Endodermal cell (in vitro differentiated cells): ENCODE data around the gene PXMP4. TPM values are rescaled to one million over a fixed set of nuclear protein-coding genes. Genes with fewer than 3 reads are reported as not detected.
A peak's percentile ranks its signal among the peaks of the same experiment; 100 is the strongest.

Experiments
- DNase-seq: peaks from one replicate; pipeline ENCODE4 v3.0.0-alpha.2; 2017
- H3K27ac ChIP-seq: 2 replicates; pipeline ENCODE4 v1.5.1; 2013; ENCODE audit warnings: mild to moderate bottlenecking, low read depth, low read length, moderate library complexity
- H3K27me3 ChIP-seq: 2 replicates; pipeline ENCODE4 v1.6.1; 2013; ENCODE audit warnings: mild to moderate bottlenecking, low read length, moderate library complexity; ENCODE audit not compliant: insufficient read depth, control insufficient read depth, poor library complexity, severe bottlenecking
- H3K36me3 ChIP-seq: 2 replicates; pipeline ENCODE4 v1.7.0; 2013; ENCODE audit warnings: mild to moderate bottlenecking, low read length, moderate library complexity; ENCODE audit not compliant: control insufficient read depth, insufficient read depth
- H3K4me1 ChIP-seq: one replicate; pipeline ENCODE4 v1.7.0; 2013; ENCODE audit warnings: low read length; ENCODE audit not compliant: control insufficient read depth, insufficient read depth
- H3K4me3 ChIP-seq: 2 replicates; pipeline ENCODE4 v1.5.1; 2013; ENCODE audit warnings: mild to moderate bottlenecking, low read length, moderate library complexity
- H3K9ac ChIP-seq: 2 replicates; pipeline ENCODE4 v1.6.1; 2013; ENCODE audit warnings: mild to moderate bottlenecking, low read length, moderate library complexity; ENCODE audit not compliant: poor library complexity, severe bottlenecking; ENCODE audit errors: extremely low read depth
- H3K9me3 ChIP-seq: 2 replicates; pipeline ENCODE4 v1.6.1; 2013; ENCODE audit warnings: mild to moderate bottlenecking, low read length, moderate library complexity; ENCODE audit not compliant: control insufficient read depth
- H3K27ac Mint-ChIP-seq: 2 replicates; pipeline ENCODE4 v1.8.0; 2020; ENCODE audit warnings: mixed read lengths
- H3K27me3 Mint-ChIP-seq: 2 replicates; pipeline ENCODE4 v1.8.0; 2021; ENCODE audit warnings: mild to moderate bottlenecking, mixed read lengths; ENCODE audit not compliant: insufficient read depth
- H3K36me3 Mint-ChIP-seq: 2 replicates; pipeline ENCODE4 v1.8.0; 2020; ENCODE audit warnings: low read depth, mixed read lengths
- H3K4me1 Mint-ChIP-seq: 2 replicates; pipeline ENCODE4 v1.8.0; 2020; ENCODE audit warnings: mixed read lengths
- H3K4me3 Mint-ChIP-seq: 2 replicates; pipeline ENCODE4 v1.8.0; 2020; ENCODE audit warnings: mild to moderate bottlenecking, moderate library complexity, mixed read lengths
- H3K9me3 Mint-ChIP-seq: 2 replicates; pipeline ENCODE4 v1.8.0; 2020; ENCODE audit warnings: mild to moderate bottlenecking, mixed read lengths
- WGBS, 2 experiments: methylation state at CpG; one replicate each; pipeline versions ENCODE4 v1.1.5 to v1.1.7; 2013; ENCODE audit warnings: missing lambda C conversion rate in 2 of 2, mixed read lengths in 1 of 2; ENCODE audit not compliant: insufficient coverage in 1 of 2, insufficient read length in 1 of 2; 5-methylcytosine and 5-hydroxymethylcytosine counted together
- total RNA-seq, 2 donors: library from RNA; stranded (reverse); fragmentation: NEBNext Ultra II Directional in 1 of 2; extraction: Animal tissue kit (Norgen Biotek cat#: 25700) in 1 of 2; gene quantifications; 2 replicates in 1 of 2; 3 replicates in 1 of 2; pipeline ENCODE4 v1.2.1, GENCODE V29; 2021
- TF ChIP-seq, protein P1 (sequence below): fragments of 200-600 bp; sonication (generic); conservative IDR thresholded peaks from 2 replicates; pipeline ENCODE4 v1.5.0; 2021; ENCODE audit warnings: antibody characterized with exemption, mild to moderate bottlenecking

PXMP4 gene
- total RNA-seq, 2 donors from 2014 or later: 1.5 to 3.8 TPM

DNA sequence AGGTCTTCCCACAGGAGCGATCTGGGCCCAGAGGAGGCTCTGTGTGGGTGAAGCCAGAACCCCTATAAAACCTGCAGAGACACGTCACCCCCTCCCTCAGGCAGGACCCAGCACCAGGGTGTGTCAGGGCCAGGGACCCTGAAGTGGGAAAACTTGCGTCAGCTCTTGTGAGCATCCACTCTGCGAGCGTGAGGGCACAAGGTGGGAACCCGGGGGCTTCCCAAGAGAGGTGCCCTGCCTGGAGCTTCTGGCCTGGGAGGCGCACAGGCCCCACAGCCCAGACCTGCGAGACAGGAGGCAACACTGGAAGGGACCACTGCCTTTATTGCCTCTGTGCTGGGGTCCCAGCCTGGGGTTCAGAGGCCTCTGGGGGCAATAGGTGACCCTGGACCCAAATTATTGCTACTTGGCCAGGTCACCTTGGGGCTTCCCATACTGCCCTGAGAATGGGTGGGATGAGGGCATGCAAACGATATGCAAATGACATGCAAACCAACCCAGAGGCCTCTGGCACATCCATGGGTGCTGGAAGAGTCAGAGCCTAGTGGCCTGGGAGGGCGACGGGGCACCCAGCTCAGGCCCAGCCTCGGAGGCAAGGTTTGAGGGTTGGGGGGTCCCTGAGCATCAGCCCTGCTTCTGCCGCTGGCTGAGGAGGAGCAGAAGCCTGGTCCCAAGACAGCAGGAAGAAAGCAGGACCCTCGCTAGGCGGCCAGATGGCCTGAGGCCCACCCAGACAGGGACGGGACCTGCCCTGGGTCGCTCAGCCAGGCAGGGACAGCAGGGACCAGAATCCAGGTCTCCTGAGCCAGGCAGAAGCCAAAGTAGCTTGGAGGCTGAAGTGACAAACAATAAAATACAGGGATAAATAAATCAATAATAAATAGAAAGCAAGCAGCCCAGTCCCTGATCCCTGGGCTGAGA is 63.1 kb downstream of the PXMP4 start:
- no peak for DNase-seq
- H3K4me3 ChIP-seq: no peak overlapping the region
- Mint-ChIP-seq H3K4me3 (no peak overlapping the region), H3K36me3 (peaks cover 14% of the 10 kb centered on the region), H3K9me3 (no peaks in the 10 kb centered on the region), H3K27ac (no peak overlapping the region), H3K27me3 (no peaks in the 10 kb centered on the region), H3K4me1 (peaks cover 14% of the 10 kb centered on the region)
- no peak overlapping the region for H3K27ac ChIP-seq
- peaks cover 3% of the 10 kb centered on the region for H3K4me1 ChIP-seq
- no peaks in the 10 kb centered on the region for H3K9me3 ChIP-seq
- peaks cover 6% of the 10 kb centered on the region for H3K36me3 ChIP-seq
- 90 to 98% methylated on average over 7 to 17 of the region's 17 CpGs for WGBS, 2 experiments
- H3K9ac ChIP-seq: no peak overlapping the region
- TF ChIP-seq, protein P1, sequence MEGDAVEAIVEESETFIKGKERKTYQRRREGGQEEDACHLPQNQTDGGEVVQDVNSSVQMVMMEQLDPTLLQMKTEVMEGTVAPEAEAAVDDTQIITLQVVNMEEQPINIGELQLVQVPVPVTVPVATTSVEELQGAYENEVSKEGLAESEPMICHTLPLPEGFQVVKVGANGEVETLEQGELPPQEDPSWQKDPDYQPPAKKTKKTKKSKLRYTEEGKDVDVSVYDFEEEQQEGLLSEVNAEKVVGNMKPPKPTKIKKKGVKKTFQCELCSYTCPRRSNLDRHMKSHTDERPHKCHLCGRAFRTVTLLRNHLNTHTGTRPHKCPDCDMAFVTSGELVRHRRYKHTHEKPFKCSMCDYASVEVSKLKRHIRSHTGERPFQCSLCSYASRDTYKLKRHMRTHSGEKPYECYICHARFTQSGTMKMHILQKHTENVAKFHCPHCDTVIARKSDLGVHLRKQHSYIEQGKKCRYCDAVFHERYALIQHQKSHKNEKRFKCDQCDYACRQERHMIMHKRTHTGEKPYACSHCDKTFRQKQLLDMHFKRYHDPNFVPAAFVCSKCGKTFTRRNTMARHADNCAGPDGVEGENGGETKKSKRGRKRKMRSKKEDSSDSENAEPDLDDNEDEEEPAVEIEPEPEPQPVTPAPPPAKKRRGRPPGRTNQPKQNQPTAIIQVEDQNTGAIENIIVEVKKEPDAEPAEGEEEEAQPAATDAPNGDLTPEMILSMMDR: no peak
- no peaks in the 10 kb centered on the region for H3K27me3 ChIP-seq

DNA sequence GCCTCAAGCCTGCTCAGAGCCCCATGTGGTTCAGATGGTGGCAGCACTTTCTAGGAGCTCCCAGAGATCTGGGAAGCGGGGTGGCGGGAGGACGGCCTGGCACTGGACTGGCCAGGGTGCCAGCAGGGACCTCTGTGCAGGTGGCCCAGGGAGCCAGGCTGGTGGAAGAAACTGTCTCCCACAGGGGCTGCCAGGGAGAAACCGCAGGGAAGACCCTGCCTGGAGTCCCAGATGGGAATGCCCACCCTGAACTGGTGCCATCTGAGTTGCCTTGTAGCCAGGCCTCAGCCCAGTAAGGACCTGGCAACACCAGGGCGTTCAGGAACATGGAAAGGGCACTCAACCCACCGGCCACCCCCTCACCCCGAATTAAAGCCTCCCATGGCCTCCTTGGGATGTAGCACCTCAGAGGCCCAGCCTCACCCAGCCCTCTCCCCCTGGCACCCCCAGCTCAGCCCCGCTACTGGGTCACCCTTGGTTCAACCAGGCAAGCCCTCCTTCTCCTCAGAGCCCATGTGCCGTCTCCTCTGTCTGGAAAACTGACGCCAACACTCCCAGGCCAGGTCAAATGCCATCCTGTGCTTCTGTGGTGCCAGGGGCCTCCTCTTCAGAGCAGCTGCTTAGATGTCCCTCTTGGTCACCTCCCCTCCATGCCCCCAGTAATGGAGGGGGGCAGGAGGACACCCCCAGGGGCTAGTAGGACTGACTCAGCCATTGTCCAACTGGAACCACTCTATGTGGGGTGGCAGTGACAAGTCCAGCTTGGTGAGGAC is 63.9 kb downstream of the PXMP4 start:
- H3K27me3 Mint-ChIP-seq: no peaks in the 10 kb centered on the region
- Histone ChIP-seq H3K27ac (no peak overlapping the region), H3K36me3 (peaks cover 6% of the 10 kb centered on the region), H3K9me3 (no peaks in the 10 kb centered on the region), H3K4me3 (no peak overlapping the region), H3K27me3 (no peaks in the 10 kb centered on the region), H3K9ac (no peak overlapping the region), H3K4me1 (peaks cover 3% of the 10 kb centered on the region)
- peak overlapping the region; percentile 13 for H3K27ac Mint-ChIP-seq
- peak; percentile 28 for DNase-seq
- WGBS, 2 experiments: 93 to 94% methylated on average over 8 to 10 of the region's 10 CpGs
- TF ChIP-seq, protein P1: no peak
- no peaks in the 10 kb centered on the region for H3K9me3 Mint-ChIP-seq
- H3K4me1 Mint-ChIP-seq: peaks cover 14% of the 10 kb centered on the region
- H3K36me3 Mint-ChIP-seq: peaks cover 14% of the 10 kb centered on the region
- no peak overlapping the region for H3K4me3 Mint-ChIP-seq

DNA sequence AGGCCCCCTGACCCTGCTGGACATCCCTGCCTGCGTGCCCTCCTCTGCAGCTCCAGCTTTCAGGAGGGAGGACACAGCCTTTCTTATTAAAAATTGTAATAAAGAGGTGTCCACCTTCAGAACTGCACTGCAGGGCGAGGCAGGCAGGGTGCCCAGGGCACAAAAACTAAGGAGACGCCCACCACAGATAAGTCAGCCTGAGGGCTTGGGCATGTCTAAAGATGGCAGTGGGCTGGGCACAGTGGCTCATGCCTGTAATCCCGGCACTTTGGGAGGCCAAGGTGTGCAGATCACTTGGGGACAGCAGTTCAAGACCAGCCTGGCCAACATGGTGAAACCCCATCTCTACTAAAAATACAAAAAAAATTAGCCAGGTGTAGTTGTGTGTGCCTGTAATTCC is 64.9 kb downstream of the PXMP4 start:
- TF ChIP-seq, protein P1: no peak
- Mint-ChIP-seq H3K9me3 (no peaks in the 10 kb centered on the region), H3K4me1 (peaks cover 14% of the 10 kb centered on the region), H3K27me3 (no peaks in the 10 kb centered on the region), H3K36me3 (peaks cover 11% of the 10 kb centered on the region), H3K4me3 (no peak overlapping the region), H3K27ac (peak overlapping the region; percentile 12)
- DNase-seq: no peak
- no peak overlapping the region for H3K27ac ChIP-seq
- H3K4me1 ChIP-seq: peaks cover 3% of the 10 kb centered on the region
- H3K9me3 ChIP-seq: no peaks in the 10 kb centered on the region
- no peak overlapping the region for H3K4me3 ChIP-seq
- peaks cover 6% of the 10 kb centered on the region for H3K36me3 ChIP-seq
- no peak overlapping the region for H3K9ac ChIP-seq
- no peaks in the 10 kb centered on the region for H3K27me3 ChIP-seq
- 81 to 96% methylated on average over 2 to 4 of the region's 4 CpGs for WGBS, 2 experiments
